GM19467 (cell line): Measurements from ENCODE around the gene AXIN1.
"Not testable (repeated sequence)": the region's sequence is repeated elsewhere in the genome, so short reads cannot be mapped to it uniquely, and the experiment has no call there.

Source experiments
- ATAC-seq: cut with Tn5 transposase; IDR thresholded peaks from one replicate; pipeline ENCODE4 v1.9.1; 2021; ENCODE audit warnings: mild to moderate bottlenecking, moderate library complexity; ENCODE audit not compliant: unreplicated experiment

The AXIN1 gene

DNA sequence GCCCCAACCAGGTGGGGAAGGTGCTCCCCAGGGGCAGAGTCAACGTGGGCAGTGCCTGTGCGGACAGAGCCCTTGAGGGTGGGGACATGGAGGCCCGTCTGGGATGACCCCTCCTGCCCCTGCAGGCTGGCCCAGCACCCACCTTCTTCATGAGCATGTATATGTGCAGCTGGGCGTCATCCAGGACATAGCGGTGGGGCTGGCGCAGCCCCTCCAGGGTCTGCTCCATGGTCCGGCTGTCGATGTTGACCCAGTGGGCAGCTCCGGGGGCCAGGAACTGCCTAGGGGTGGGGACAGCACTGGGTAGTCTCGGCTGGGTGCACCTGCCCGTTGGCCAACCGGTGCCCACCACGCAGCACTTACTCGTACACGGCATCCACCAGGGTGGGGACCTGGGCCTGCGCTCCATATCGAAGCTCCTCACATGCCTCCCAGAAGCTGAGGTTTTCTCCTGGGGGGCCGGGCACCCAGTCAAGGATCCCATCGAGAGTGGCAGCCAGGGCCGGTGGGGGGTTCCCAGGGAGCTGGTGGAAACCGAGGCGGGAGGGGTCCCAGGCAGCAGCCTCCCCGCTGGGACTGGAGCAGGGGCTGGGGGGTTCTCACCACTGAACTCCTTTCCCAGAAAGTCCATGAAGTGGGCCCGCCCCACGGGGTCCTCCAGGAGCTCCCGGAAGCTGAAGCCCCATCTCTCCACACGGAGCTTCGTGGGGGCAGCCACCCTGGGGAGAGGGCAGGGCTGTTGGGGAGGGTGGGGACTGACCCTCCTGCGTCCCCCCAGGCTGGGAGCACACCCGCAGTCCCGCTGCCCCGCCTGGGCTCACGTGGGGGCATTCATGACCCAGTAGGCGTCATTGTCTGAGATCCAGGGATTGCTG is 81.9 kb downstream of the AXIN1 start:
- no peak for ATAC-seq

DNA sequence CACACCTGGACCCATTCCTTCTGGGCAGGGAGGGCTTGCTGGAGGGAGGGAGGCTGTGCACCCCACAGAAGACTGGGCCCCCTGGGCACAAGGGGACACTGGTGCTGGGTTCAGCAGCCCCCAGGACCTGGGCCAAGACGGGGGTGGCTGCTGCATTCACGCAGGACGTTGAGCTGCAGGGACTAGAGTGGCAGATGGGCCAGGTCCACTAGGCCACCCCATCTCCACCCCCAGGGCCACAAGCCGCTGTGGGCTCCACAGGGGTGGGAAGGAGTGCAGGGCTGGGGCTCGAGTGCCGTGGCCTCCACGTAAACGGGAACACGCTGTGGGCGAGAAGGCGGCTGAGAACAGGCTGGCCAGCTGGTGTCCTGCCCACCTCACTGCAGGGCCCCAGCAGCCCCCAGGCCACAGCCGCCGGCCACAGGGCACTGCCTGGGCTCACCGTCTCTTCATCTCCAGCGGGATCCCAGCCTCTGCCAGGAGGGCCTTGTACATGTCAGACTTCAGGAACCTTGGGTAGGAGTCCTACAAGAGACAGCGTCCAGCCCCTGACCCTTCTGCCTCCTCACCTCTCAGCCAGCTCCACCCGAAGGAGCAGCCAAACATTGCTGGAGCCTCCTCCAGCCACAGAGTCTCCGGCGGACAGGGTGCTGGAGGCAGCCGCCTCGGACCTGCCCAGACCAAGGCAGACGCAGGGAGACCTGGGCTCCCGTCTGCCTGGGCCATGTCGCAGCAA is 83.3 kb downstream of the AXIN1 start:
- no peak for ATAC-seq

DNA sequence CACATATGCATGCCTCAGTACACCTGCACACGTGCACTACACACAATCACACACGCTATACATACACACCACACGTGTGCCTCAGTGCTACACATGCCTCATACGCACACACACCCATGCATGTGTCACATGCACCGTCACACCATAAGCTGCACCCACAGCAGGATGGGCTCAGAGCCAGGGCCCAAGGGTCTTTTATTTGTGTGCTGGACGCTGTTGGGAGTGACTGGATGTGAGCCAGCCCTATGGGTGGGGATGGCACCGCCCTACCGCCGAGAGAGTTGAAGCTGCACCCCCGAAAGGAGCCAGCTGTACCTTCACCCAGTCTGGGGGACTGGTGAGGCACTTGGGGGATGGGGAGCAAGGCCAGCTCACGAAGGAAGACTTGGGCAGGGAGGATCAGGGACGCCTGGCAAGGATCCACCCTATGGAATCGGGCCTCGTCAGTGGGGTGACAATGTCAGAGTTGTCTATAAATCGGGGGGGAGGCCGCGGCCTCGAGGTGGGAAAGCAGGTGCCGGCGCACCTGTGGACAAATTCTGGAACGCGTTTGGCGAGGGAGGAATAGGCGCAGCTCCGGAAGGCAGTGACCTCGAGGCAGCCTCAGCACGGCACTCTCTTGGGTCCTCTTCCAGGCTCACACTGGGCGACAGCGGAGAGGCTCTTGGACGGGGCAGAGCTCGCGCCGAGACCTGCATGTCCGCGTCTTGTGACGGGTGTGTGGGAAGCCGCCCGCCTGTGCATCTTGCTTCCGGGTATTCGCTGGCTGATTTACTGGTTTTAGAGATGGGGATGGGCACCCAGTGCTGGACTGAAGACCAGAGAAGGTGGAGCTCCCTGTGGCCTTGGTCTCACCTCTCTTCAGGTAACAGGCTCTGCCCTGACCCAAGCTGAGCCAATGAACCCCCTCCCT is 84.1 kb downstream of the AXIN1 start:
- no peak for ATAC-seq

DNA sequence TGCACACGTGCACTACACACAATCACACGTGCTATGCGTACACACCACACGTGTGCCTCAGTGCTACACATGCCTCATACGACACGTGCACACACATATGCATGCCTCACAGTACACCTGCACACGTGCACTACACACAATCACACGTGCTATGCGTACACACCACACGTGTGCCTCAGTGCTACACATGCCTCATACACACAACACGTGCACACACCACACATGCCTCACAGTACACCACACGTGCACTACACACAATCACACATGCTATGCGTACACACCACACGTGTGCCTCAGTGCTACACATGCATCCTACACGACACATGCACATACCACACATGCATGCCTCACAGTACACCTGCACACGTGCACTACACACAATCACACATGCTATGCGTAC is 85.0 kb downstream of the AXIN1 start:
- not testable (repeated sequence) for ATAC-seq

- no peak for ATAC-seq
Observed at GRCh38 chr16:266258-267164, 86.0 kb downstream of the AXIN1 start.

GRCh38 chr16:265711-266110 is 86.8 kb downstream of the AXIN1 start:
- no peak for ATAC-seq

DNA sequence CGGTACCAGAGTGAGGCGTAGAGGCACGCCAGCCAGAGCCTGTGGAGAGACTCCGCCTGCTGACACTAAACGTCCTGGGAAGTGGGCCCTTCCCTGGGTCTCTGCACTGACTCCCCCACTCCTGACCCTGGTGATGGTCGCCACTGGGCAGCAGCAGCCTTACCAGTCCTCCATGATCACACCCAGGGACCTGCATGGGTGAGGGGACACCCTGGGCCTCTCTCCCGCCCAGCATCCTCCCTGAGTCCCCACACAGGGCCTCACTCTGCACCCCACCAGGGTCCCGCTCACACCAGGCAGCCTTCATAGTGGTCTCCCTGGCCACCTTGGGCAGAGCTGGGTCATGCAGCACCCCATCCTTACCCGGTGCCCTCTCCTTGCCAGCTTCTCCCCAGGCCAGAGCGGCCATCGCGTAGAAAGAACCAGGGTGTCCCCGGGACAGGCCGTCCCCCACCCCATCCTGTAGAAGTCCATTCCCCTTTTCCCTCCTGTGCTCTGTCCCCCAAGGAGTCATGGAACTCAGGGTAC is 87.5 kb downstream of the AXIN1 start:
- ATAC-seq, result no peak

GRCh38 chr16:264440-264951 is 88.0 kb downstream of the AXIN1 start:
- ATAC-seq, result no peak

DNA sequence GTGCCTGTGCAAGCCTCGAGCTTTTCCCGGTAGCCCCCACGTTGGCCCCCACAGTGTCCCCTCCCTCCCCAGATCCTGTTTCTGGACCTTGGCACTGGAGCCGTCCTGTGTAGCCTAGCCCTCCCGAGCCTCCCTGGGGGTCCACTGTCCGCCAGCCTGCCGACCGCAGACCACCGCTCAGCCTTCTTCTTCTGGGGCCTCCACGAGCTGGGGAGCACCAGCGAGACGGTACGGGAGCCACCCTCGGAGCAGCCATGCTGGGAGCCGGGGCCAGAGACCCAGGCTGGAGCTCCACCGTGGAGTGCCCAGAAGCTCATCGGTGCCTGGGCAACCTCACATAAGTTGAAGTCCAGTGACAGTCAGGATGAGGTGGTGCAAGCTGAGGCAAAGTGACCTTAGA is 88.6 kb downstream of the AXIN1 start:
- ATAC-seq, result no peak

- no peak for ATAC-seq
Observed at GRCh38 chr16:263182-263774, 89.2 kb downstream of the AXIN1 start.

GRCh38 chr16:262121-262745 is 90.3 kb downstream of the AXIN1 start:
- no peak for ATAC-seq

DNA sequence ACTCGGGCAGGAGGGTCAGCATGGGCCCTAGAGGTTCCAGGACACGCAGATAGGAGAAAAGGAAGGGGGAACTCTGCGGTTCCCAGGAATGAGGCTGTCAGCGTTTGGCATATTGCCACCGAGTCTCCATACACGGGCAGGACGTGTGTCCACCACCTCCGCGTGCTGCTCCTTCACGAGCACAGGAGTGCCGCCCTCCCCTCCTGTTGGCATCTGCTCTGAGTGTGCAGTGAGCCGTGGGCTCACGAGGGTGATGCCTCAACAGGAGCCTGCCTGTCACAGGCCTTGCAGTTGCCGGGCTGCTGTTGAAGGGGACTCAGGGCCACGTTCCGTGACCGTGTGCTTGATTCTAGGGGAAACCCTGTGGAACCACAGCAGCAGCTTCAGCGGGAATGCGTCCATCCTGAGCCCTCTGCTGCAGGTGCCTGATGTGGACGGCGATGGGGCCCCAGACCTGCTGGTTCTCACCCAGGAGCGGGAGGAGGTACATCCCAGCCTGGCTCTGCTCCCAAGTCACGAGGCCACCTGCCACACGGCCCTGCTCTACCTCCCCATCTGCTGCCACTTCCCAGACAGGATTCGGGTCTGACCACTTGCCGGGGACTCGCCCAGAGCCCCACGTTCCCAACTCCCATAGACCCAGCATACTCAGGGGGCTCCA is 91.4 kb downstream of the AXIN1 start:
- no peak for ATAC-seq

DNA sequence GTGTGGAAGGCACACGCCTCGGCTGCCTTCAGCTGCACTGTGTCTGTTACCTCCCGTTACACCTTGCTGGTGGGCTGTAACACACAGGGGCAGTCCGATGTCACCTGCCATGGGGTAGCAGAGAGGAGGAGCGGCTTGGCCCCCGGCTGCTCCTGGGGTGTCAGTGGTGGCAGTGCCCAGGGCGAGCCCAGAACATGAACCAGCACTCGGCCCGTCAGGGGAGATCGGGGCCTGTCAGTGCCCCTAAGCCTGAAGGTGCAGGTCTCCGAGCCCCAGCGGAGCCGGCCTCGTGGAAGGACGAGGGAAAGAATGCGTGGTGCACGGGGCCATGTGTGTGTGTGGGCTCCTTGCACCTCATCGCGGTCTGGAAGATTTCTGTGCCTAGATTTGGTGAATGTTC is 92.2 kb downstream of the AXIN1 start:
- ATAC-seq, result no peak

DNA sequence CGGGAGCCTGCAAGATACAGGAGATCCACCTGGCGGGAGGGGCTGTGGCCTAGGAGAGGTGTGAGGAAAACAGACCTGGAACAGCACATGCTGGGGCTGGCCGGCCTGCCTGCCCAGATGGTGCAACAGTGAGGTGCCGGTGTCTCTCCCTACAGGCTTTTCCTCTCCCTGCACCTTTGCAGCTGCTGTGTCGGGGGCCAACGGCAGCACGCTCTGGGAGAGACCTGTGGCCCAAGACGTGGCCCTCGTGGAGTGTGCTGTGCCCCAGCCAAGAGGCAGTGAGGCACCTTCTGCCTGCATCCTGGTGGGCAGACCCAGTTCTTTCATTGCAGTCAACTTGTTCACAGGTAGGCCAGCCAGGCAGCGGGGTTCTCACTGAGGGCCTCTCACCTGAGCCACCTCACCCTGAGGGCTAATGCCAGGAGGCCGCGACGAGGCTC is 92.7 kb downstream of the AXIN1 start:
- ATAC-seq, result no peak

- no peak for ATAC-seq
Observed at GRCh38 chr16:259226-259625, 93.3 kb downstream of the AXIN1 start.

- not testable (repeated sequence) for ATAC-seq
Observed at GRCh38 chr16:258091-258490, 94.4 kb downstream of the AXIN1 start.

DNA sequence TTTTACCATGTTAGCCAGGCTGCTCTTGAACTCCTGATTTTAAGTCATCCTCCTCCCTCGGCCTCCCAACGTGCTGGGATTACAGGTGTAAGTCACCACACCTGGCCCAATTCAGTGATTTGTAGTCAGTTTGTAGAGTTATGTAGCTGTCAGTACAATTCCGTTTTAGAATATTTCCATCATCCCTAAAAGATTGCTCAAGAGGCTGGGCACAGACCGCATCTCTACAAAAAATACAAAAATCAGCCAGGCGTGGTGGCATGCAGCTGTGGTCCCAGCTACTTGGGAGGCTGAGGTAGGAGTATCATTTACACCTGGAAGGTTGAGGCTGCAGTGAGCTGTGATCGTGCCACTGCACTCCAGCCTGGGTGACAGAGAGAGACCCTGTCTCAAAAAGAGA is 97.3 kb downstream of the AXIN1 start:
- no peak for ATAC-seq

DNA sequence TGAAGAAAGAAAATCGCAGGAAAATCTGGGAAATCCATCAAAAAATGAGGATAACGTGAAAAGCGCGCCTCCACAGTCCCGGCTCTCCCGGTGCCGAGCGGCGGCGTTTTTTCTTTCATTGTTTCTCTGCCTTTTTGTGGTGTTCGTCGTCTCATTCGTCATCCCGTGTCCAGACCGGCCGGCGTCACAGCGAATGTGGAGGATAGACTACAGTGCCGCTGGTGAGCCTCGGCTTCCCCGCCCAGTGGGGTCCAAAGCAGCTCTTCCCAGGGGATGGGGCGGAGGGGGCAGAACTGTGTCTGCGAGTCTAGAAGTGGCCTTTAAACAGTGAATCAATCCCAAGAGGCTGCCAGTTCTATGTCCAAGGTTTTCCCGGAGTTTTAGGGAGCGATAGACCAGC is 98.1 kb downstream of the AXIN1 start:
- no peak for ATAC-seq
